GM12892 (cell line): ENCODE measurements around the gene SMARCE1.

Source experiments
- POLR2A ChIP-seq: IDR thresholded peaks from 2 replicates; pipeline ENCODE4 v1.6.1; 2011; ENCODE audit warnings: low read depth, low read length, control low read depth
- POLR2AphosphoS5 ChIP-seq: IDR thresholded peaks from 2 replicates; pipeline ENCODE4 v1.6.1; 2011; ENCODE audit warnings: low read depth, low read length, control low read depth

DNA sequence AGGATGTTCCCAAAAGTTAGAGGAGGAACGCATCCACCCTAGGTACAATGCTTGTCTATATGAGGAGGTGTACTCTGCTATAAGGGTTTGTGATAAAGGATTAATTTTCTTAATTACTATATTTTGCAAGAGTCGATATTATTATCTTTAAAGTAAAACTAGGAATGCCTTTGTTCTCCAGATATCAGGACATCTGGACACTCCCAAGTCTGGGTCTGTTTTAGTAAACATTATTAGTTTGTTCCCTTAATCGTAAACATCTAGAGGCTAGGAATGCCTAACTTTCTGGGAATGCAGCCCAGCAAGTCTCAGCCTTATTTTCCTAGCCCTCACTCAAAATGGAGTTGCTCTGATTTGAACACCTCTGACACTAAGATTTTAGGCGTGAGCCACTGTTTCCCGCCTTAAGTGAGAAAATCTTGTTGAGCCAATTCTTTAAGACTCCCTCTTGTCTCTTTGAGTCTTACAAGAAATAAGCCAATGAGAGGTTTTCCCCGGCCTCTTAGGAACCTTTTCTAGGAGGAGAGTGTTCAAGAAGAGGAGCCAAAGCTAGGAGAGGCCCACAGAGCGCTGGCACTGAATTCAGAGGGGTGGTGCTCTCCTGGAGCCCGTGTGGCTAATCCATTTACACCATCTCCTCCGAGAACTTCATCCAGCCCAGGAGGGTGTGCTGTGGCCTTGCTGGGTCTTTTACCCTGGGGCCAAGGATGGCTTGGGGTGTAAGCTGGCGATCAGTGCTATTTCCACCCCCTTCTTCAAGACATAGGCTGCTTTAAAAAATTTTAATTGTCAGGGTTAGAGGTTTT lies 40.9 kb downstream of the SMARCE1 start:
- no peak for TF ChIP-seq POLR2A
- TF ChIP-seq POLR2AphosphoS5: no peak
